ENCODE results near the gene FAM184B.
A peak's percentile ranks its signal among the peaks of the same experiment; 100 is the strongest.

FAM184B gene

GRCh38 chr4:17781300-17782287 lies at the start of gene FAM184B:
Gene FAM184B (minus strand): TSS chr4:17781621. CDS start chr4:17781299, 322 bp downstream.
- no peak for DNase-seq (ENCODE audit: low read depth in 2 of 2)

GRCh38 chr4:17823871-17824669 lies 42.6 kb upstream of the FAM184B start:
- DNase-seq (ENCODE audit: low read depth in 2 of 2): no peak

- DNase-seq (ENCODE audit: low read depth in 2 of 2): peak; percentile 61
These were observed 35.6 kb upstream of the FAM184B start for GRCh38 chr4:17817027-17817426.

- DNase-seq (ENCODE audit: low read depth in 2 of 2): no peak
These were observed 34.7 kb upstream of the FAM184B start for GRCh38 chr4:17816142-17816541.

GRCh38 chr4:17814140-17814539 lies 32.7 kb upstream of the FAM184B start:
- DNase-seq (ENCODE audit: low read depth in 2 of 2): no peak

GRCh38 chr4:17812801-17813200 lies 31.4 kb upstream of the FAM184B start:
- no peak for DNase-seq (ENCODE audit: low read depth in 2 of 2)

GRCh38 chr4:17812125-17812524 lies 30.7 kb upstream of the FAM184B start:
- no peak for DNase-seq (ENCODE audit: low read depth in 2 of 2)

- DNase-seq (ENCODE audit: low read depth in 2 of 2): no peak
These were observed 29.7 kb upstream of the FAM184B start for GRCh38 chr4:17811078-17811603.

- DNase-seq (ENCODE audit: low read depth in 2 of 2): peak; percentile 99
These were observed 29.0 kb upstream of the FAM184B start, which contains the start of the genes DCAF16 and NCAPG for GRCh38 chr4:17810260-17811077. Gene DCAF16 (minus strand): TSS chr4:17810757. CDS start chr4:17804141, 6,616 bp downstream. Gene NCAPG (plus strand): TSS chr4:17810979. CDS start chr4:17811078, 99 bp downstream.

GRCh38 chr4:17809667-17810066 lies 28.2 kb upstream of the FAM184B start:
- DNase-seq (ENCODE audit: low read depth in 2 of 2): no peak

- DNase-seq (ENCODE audit: low read depth in 2 of 2): no peak
These were observed 26.0 kb upstream of the FAM184B start for GRCh38 chr4:17807446-17807845.

- DNase-seq (ENCODE audit: low read depth in 2 of 2): no peak
These were observed 24.2 kb upstream of the FAM184B start for GRCh38 chr4:17805580-17806155.

GRCh38 chr4:17797808-17798207 lies 16.4 kb upstream of the FAM184B start:
- no peak for DNase-seq (ENCODE audit: low read depth in 2 of 2)

GRCh38 chr4:17794730-17795129 lies 13.3 kb upstream of the FAM184B start:
- no peak for DNase-seq (ENCODE audit: low read depth in 2 of 2)

- no peak for DNase-seq (ENCODE audit: low read depth in 2 of 2)
These were observed 7.5 kb upstream of the FAM184B start for GRCh38 chr4:17788956-17789355.

GRCh38 chr4:17787315-17787714 lies 5.9 kb upstream of the FAM184B start:
- no peak for DNase-seq (ENCODE audit: low read depth in 2 of 2)

GRCh38 chr4:17786567-17786966 lies 5.1 kb upstream of the FAM184B start:
- DNase-seq (ENCODE audit: low read depth in 2 of 2): no peak

GRCh38 chr4:17785858-17786257 lies 4.4 kb upstream of the FAM184B start:
- no peak for DNase-seq (ENCODE audit: low read depth in 2 of 2)

GRCh38 chr4:17780501-17781299 lies 721 bp downstream of the FAM184B start:
- no peak for DNase-seq (ENCODE audit: low read depth in 2 of 2)

- DNase-seq (ENCODE audit: low read depth in 2 of 2): no peak
These were observed 3.0 kb downstream of the FAM184B start for GRCh38 chr4:17778431-17778830.

Measured in fibroblast of skin of left quadriceps (primary cell).